CD4-positive, alpha-beta T cell treated with Interleukin-17A for 4 hours (primary cell): Measurements from ENCODE around the gene PHLDB2.

ENCODE experiments used
- DNase-seq: peaks from one replicate; pipeline ENCODE4 v3.0.0-alpha.2; 2020; ENCODE audit warnings: mixed read lengths

PHLDB2 gene

GRCh38 chr3:111885578-111885977 lies 26.5 kb downstream of the PHLDB2 start:
- DNase-seq: no peak

GRCh38 chr3:111890051-111890580 lies 31.1 kb downstream of the PHLDB2 start:
- DNase-seq: no peak

GRCh38 chr3:111892070-111892469 lies 33.0 kb downstream of the PHLDB2 start:
- DNase-seq: no peak

GRCh38 chr3:111895071-111895470 lies 36.0 kb downstream of the PHLDB2 start:
- no peak for DNase-seq

- no peak for DNase-seq
Observed at GRCh38 chr3:111899966-111900365, 40.9 kb downstream of the PHLDB2 start.

- no peak for DNase-seq
Observed at GRCh38 chr3:111901637-111902036, 42.6 kb downstream of the PHLDB2 start.

GRCh38 chr3:111902534-111902933 lies 43.5 kb downstream of the PHLDB2 start:
- no peak for DNase-seq

GRCh38 chr3:111903067-111903511 lies 44.0 kb downstream of the PHLDB2 start:
- no peak for DNase-seq

- DNase-seq: no peak
Observed at GRCh38 chr3:111904376-111905241, 45.5 kb downstream of the PHLDB2 start.

GRCh38 chr3:111906656-111907055 lies 47.6 kb downstream of the PHLDB2 start:
- DNase-seq: no peak

- DNase-seq: no peak
Observed at GRCh38 chr3:111907151-111907550, 48.1 kb downstream of the PHLDB2 start.

- no peak for DNase-seq
Observed at GRCh38 chr3:111910806-111911205, 51.7 kb downstream of the PHLDB2 start.

GRCh38 chr3:111911446-111911845 lies 52.4 kb downstream of the PHLDB2 start:
- DNase-seq: no peak

GRCh38 chr3:111913163-111913763 lies 54.2 kb downstream of the PHLDB2 start:
- no peak for DNase-seq

GRCh38 chr3:111915905-111916304 lies 56.8 kb downstream of the PHLDB2 start:
- no peak for DNase-seq

- DNase-seq: no peak
Observed at GRCh38 chr3:111917300-111917699, 58.2 kb downstream of the PHLDB2 start.

- no peak for DNase-seq
Observed at GRCh38 chr3:111919370-111920065, 60.5 kb downstream of the PHLDB2 start.

GRCh38 chr3:111921181-111921580 lies 62.1 kb downstream of the PHLDB2 start:
- no peak for DNase-seq

- DNase-seq: no peak
Observed at GRCh38 chr3:111923095-111923771, 64.2 kb downstream of the PHLDB2 start.

- DNase-seq: no peak
Observed at GRCh38 chr3:111923806-111924205, 64.7 kb downstream of the PHLDB2 start.

GRCh38 chr3:111924283-111924682 lies 65.2 kb downstream of the PHLDB2 start:
- DNase-seq: no peak

- DNase-seq: no peak
Observed at GRCh38 chr3:111926266-111926676, 67.2 kb downstream of the PHLDB2 start.

GRCh38 chr3:111928613-111929012 lies 69.5 kb downstream of the PHLDB2 start:
- no peak for DNase-seq
